SIG-M5 (cell line): ENCODE measurements around the gene GGT6.

Experiments used
- DNase-seq: peaks from one replicate; lab custom pipeline; 2025; lab: John Stamatoyannopoulos, UW

The GGT6 gene

DNA sequence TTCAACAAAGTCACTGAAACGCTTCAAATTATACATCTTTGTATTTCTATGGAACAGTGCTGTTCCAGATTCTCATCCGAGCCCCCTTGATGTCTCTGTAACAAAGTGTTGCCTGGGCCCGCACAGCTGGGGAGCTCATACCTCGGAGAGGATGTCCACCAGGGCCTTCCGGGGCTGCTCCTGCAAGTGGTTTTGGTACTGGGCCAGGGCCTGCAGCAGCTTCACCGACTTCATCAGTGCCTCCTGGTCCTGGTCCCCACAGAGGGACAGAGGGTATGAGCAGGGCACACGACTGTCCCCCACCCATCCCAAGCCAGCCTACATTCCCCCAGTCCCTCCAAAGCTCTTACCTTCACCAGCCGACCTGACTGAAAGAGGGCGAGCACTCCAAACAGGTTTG, 6.7 kb downstream of the GGT6 start:
- DNase-seq = no peak

DNA sequence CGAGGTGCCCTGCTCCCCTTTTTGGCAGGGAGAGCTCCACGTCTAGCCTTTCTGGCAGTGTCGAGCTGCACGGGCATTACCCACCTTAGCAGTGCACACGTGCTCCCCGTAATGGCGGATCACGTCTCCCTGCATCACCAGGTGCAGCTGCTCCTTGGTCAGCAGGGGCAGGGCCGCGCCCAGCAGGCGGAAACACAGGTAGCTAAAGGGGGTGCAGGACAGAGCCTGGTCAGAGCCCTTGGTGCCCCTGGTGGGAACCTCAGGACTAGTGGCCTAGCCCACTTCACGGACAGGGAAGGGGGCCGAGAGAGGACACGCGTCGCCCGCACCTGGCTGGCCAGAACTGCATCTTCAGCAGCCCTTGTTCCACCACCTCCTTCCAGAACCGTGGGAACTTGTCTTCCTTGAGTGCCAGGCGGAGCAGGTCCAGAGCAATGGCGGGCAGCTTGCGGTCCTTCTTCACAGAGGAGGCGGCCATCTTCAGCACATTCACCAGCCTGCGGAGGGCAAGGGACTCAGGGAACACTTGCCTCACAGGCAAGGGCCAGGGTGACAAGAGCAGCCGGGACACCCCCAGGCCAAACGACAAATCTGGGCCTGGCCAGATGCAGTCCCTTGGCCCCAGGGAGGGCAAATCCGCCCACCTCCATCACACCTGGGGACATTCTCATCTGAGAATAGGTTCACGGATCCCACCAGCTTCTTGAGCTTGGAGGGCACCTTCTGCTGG, 8.4 kb downstream of the GGT6 start:
- DNase-seq = no peak

DNA sequence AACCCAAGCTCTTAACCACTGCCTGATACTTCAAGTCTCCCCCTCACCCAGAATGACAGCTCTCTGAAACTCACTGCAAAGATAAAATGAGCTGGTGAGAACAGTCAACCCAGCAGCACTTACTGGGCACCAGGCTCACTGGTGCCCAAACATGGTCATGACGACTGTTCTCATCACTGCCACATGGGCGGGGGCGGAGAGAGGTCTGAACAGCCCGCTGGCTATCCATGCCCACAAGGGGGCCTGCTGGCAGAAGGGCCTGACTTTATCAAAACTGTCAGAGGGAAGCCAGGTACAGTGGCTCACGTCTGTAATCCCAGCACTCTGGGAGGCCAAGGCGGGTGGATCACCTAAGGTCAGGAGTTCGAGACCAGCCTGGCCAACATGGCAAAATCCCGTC, 9.2 kb downstream of the GGT6 start:
- DNase-seq = no peak

DNA sequence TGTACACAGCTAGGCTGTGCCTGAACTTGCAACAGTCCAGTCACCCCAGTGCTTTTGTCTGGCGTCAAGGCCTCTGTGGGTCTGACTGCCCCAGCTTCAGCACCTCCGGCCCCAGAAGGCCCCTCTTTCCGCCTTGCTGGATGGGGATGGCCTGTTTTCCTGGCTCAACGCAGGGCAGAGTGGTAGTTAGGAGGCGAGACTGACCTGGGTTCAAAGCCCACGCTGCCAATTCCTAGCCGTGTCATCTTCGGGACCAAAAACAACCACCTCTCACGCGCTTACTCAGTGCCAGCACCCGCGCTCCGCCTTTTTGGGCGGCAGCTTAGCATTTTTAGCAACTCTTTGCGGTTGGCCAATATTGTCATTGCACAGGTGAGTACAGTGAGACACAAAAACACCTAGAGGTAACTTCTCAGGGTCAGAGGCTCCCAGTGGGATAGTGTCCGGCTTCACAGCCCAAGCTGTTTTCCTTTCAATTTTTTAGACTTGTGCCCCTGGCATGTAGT, 9.8 kb downstream of the GGT6 start:
- DNase-seq = no peak

DNA sequence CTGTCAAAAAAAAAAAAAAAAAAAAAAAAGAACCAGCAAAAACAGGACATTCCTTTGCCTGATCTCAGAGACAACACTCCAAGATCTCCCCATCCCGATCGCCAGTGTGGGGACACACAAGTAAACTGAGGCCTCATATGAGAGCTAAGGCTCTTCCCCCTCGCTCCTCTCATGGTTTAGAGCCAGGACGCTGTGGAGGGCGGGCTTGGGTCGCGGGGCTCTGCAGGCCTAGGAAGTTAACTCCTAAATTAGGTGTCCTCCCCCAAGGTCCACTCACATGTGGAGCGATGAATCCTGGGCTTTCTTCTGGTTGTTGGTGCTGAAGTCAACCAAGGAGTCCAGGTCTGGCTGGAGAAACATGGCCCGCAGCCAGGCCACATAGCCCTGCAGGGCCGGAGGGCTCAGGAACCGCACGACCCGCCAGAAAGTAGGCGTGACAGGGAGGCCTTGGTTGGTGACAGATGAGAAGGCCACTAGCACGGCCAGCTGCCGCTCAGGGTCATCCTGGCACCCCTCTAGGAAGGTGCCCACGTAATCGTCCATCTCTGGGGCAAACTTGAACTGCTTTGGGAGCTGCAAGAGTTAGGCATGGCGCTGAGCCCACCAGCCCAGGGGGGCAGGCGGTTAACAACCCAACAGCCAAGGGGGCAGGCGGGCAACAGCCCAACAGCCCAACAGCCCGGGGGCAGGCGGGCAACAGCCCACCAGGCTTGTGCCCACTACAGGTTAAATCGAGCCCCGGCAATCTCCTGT, 10.4 kb downstream of the GGT6 start:
- no peak for DNase-seq

DNA sequence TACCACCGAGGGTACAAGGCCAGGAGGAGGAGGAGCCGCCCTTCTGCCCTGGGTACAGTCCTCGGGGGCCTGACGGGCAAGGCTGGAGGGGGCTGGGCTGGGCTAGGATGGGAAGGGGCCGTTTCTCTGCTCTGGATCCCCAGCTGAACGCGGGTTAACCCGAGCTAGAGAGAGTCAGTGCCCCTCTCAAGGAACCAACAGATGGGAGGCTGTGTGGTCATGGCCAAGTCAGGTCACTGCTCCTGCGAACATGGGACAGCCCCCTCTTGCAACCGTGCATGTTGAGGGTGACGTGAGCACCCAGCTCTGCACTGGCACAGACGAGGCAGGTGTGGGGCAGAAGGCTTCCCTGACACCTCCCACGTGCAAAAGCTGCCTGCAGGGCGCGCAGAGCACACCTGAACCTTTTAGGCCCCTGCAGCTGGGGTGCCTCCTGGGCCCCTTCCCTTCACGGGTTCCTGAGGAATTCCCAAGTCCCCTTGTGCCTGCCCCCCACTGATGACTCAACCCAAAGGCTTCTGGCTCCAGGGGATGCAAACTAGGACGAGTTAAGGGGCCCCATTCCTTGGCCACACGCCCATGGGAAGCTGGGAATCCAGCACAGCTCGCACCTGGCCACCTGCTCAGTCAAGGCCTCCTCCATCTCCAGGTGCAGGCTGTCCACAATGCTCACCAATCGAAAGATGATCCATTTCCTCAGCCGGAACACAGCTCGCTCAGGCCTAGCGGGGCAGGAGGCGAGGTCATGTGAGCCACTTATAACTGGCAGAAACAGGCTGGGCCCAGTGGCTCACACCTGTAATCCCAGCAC, 11.5 kb downstream of the GGT6 start:
- no peak for DNase-seq

DNA sequence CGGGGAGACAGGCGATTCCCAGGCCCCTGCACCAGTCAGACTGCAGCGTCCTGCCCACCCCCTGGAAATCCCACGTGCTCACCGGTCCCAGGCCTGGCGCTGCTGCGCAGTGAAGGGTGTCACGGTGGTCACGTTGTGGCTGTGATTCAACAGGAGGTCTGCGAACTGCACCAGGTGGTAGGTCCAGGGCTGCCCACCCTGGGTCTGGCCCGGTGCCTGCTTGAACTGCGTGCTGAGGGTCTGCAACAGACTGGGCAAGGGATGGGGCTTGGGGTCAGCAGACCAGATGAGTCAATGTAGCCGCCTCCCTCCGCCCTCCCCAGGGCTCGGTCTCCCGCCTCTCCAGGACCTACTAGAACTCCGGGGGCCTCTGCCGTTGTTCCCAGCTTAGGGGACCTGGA, 12.3 kb downstream of the GGT6 start:
- DNase-seq = no peak

DNA sequence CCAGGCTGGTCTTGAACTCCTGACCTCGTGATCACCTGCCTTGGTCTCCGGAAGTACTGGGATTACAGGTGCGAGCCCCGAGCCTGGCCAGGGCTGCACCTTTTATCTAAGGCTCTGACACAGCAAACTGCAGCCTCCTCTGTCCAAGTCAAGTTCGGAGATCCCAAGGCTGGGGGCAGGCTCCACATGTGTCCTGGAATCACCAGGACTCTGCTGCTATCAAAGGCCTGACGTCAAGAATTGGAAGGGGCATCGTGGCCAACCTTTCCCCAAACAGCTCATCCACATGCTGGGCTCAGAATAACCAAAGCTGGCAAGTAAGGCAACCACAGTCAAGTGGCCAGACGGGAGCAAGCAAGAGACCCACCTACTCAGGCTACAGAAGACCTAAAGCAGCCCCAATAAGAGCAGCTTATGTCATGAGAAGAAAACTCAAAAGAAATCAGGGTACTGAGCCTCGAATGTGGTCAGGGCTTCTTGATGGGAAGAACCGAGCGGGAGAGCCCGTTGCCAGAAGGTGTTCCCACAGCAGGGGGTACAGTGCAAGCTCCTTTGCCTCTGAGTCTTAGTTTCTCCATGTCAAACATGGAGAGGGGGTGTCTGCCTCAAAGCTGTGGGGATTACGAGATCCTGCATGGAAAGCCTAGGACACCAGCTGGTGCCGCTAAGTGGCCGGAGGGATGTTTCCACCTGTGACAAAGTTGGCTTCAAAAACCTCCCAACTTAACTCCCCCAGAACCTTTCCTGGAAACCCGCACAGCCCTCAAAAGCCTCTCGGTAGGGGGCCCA, 13.1 kb downstream of the GGT6 start:
- DNase-seq = no peak

DNA sequence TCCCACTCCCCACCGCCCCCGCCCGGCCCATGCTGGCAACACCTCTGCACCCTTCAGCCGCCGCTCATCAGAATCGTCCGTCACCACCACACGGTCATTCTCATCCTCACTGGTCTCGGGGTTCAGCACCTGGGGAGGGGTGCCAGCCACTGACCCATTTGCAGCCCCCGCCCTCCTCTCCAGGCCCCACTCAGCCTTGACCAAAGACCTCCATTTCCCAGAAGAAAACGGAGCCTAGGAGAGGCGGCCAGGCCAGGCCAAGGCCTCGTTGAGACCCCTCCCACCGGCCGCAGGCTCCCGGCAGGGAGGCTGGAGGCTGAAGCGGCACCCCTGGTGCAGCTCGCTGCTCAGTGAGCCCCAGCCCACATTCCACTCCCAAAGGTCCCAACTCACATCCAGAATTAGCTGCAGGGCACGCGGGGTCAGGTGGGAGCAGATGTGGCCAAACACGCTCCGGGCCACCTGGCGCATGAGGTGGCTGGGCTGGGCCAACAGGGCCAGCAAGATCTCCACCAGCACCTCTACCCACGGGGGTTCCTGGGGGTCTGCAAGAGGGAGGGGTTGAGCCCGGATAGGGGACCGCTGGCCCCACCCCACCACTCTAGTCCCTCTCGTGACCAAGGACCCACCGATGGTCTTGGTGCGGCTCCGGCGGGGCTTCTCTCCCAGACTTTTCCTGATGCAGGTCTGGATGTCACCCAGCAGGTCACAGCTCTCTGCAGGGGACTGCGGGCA, 15.0 kb downstream of the GGT6 start:
- no peak for DNase-seq

DNA sequence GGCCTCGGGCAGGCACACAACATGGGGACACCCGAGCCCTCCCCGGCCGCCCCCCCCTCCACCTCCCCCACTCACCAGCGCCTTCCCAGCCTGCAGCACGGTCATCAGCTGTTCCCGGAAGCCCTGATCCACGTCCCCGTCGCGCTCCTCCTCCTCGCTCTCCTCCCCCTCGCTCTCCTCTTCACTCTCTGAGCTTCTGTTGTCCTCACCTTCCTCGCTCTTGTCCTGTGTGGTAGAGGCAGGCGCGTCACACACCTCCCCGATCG, 15.5 kb downstream of the GGT6 start:
- no peak for DNase-seq

DNA sequence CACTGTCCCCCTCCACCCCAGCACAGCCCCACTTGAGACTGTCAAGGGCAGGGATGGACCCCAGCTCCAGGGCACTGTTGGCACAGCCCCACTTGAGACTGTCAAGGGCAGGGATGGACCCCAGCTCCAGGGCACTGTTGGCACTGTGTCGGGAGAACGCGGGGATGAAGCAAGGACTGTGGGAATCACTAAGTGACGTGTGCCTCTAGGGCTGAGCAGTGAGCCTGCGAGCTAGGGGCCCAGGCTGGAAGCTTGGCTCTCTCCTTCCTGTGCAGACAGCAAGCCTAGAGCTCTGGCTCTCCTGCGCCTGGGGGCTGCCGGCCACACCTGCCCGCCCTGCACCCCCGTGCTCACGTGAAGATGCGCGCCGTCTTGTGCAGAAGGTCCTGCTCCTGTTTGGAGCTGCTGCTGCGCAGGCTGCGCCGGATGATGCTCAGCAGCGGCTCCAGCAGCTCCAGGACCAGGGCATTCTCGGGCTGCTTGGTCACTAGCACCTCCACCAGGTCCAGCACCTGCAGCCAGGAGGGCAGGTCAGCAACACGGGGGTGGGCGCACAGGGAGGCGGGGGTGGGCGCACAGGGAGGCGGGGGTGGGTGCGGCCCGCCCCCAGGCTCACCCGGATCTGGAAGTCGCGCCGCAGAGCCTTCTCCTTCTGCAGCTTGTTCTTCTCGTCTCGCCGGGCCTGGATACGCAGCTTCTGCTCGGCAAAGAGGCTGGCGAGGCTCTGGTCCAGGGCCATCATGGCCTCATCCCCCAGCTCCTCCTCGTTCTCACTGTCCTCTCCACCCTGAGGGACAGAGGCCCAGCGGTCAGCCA, 16.0 kb downstream of the GGT6 start:
- no peak for DNase-seq

DNA sequence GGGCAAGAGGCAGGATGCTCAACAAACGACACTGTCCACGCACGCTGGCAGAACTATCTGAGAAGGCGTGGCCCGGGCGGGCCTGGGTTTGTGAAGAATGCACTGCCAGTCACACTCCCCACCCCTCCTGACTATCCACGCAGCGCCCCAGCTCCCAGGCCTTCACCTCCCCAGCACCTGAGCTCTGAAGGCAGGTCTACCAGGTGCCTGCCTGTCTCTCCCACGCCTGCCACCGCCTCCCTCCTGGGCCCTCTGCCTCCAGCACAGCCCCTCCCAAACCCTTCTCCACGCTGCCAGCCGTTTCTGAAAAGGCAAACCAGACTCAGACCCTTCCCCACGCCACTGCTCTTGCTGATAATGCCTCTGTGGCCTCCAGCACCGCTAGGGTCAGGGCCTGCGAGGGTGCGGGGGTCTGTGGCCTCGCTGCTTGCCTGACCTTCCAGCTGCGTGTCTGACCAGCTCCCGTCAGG, 16.8 kb downstream of the GGT6 start:
- DNase-seq = no peak

DNA sequence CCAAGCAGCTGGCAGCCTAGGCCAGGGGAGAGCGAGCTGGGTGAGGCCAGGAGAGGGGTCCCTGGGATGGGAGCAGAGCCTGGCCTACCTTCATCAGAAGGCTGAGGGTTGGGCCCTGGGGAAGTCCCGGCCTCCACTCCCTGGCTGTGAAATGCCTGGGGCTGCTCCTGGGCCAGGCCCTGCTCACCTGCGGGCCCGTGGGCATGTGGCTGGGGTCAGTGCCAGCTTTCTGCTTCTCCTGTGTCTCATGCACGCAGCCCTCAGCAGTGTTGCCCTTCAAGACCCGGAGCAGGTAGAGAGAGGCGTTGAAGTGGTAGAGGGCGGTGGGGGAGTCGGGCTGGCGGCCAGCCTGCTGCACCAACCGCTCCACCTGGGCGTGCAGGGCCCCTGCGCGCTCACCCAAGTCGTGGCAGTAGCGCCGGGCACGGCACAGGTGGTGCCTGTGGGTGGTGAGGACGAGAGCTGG, 17.6 kb downstream of the GGT6 start:
- DNase-seq = no peak

DNA sequence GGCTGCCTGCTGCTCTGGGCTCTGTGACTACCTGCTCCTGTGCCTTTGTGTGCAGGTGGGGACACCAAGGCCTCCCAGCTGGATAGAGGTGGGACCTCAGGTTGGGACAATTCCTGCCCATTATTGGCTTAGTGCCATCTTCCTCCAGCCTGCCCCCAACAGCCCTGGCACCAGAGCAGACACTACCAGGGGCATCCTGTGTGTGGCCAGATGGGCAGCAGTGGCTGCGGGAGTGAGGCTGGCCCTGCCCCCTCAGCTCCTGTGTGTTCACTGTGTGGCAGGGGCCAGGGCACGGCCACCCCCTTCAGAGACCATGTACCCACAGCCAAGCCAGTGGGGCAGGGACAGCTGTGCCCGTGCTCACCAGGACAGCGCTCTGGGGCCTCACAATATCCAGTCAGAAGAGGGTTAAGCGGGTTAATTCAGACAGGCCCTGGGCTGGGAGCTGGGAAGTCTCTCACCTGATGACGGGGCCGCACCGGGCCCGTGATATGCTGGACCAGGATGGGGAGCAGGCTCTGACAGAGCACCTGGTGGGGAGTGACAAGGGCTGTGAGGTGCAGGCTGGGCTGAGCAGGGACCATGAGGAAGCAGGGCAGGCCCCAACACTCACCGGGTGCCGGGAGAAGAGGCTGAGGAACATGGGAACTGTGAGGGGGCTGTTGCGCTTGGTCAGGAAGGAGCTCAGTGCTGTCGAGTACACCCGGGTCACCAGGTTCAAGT, 18.2 kb downstream of the GGT6 start:
- no peak for DNase-seq

DNA sequence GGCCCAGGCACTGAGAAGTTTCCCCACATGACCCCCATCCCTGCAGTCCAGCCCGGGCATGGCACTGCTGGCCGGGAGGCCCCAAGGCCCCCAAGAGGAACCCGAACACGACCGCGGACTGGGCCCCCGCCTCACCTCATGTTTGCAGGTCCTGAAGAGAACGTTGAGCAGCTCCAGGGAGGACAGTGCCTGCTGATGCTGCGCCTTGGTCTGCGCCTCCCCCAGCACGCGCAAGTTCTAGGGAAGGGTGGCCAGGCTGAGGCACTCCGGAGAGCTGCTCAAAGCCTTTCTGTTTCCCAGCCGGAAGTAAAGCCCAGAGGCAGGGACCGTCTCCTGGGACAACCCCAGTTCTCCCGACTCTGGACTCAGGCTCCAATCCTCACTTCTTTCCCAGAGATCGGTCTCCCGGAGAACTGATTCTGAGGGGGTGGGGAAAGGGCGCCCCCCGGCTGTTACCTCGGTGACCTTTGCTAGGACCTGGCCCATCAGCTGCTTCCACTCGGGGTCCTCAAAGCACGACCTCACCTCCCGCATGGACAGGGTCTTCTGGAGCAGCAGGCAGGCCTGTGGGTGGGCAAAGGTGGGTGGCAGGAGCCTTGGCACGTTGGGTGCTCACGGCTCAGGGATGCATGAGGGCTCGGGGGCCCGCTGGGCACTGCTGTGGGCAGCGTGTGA, 18.9 kb downstream of the GGT6 start:
- no peak for DNase-seq

DNA sequence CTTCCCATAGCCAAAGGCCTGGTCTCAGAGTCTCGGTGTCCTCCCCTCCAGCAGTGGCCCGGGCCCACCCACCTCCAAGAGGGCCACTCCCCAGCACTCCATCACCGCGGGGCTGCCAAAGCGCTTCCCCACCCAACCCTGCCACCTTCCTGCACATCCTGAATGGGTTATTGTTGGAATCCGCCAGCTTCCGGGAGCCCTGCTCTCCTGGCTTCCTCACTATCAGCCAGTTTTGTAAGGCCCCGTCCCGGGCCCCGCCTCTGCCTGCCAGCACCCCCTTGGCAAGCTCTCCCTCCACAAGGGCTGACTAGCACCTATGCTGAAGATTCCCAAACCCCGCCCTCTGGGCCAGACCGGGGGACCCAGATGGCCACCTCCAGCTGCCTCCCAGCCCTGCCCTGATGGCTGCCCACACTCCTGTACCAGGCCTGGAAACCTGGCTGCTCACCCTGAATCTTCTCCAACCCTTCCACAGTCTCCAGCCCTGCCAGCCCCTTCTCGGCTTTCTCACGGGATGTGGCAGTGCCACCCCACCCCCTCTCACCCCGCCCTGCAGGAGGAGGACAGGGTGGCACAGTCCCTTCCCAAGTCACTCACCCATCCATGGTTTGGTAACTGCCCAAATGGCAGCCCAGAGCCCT, 19.6 kb downstream of the GGT6 start:
- no peak for DNase-seq

DNA sequence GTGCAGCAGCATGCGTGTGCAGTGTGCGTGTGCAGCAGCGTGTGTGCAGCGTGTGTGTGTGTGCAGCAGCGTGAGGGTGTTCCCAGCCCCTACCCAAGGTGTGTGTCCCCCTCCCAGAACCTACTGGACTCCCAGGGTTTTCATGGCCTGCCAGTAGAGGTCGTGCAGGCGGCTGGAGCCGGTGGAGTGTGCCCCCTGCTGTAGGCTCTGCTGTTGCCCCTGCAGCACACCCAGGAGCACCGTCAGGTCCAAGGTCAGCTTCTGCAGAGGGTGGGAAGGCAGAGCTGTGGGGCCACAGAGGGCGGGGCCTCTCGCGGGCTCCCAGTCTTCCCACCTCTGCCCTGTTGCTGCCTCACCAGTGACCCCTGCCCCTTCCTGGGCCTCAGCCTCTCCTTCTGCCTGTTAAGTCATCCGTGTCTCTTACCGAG, 20.1 kb downstream of the GGT6 start:
- DNase-seq = no peak

DNA sequence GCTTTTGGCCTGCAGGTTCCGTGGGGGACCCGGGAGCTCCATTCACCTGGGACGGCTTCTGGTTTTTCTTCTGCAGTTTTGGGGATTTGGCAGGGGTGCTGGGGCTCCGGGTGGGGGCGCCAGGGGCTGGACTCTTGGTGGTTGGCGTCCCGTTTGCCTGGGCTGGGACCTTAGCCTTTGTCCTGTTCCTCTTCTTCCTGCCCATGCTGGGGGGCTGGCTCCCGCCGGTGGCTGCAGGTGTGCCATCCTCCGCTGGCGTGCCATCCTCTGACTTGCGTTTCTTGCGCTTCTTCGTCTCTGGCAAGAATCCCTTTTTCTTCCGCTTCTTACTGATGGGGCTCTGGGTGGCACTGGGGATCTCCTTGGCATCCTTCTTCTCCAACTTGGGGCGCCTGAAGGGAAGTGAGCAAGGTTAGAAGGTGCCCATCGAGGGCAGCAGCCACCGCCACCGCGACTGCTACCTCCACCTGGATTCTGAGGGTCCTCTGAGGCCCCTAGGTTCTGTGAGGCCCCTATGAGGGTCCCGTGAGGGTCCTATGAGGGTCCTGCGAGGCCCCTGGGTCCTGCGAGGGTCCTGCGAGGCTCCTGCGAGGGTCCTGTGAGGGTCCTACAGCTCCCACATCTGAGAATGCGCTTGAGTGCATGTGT, 20.7 kb downstream of the GGT6 start:
- no peak for DNase-seq
